Muscle of leg (tissue), 11 donors: Measurements from ENCODE around the gene KRT13. TPM values are rescaled to one million over a fixed set of nuclear protein-coding genes. Genes with fewer than 3 reads are reported as not detected.

Experiments used
- DNase-seq: peaks from one replicate; pipeline ENCODE4 v3.0.0; 2013
- H3K27ac ChIP-seq: one replicate; pipeline ENCODE4 v1.5.1; 2013; ENCODE audit warnings: mild to moderate bottlenecking, low read length, control low read depth
- H3K27me3 ChIP-seq: one replicate; pipeline ENCODE4 v1.6.1; 2013; ENCODE audit warnings: low read length; ENCODE audit not compliant: control insufficient read depth, insufficient read depth
- H3K36me3 ChIP-seq: one replicate; pipeline ENCODE4 v1.6.1; 2013; ENCODE audit warnings: low read length; ENCODE audit not compliant: control insufficient read depth, insufficient read depth
- H3K4me1 ChIP-seq: one replicate; pipeline ENCODE4 v1.6.1; 2013; ENCODE audit warnings: low read length; ENCODE audit not compliant: control insufficient read depth, insufficient read depth
- H3K4me3 ChIP-seq: one replicate; pipeline ENCODE4 v1.5.1; 2013; ENCODE audit warnings: low read length, control low read depth
- H3K9me3 ChIP-seq: replicated peaks from 2 replicates; pipeline ENCODE4 v1.6.1; 2013; ENCODE audit warnings: low read depth, low read length; ENCODE audit not compliant: control insufficient read depth
- WGBS: methylation state at CpG from one replicate; pipeline ENCODE4 v1.1.5; 2013; ENCODE audit warnings: missing lambda C conversion rate; ENCODE audit not compliant: insufficient coverage; 5-methylcytosine and 5-hydroxymethylcytosine counted together
- polyA plus RNA-seq, 8 donors: library from polyadenylated mRNA; unstranded; fragments of 120-200 nt; gene quantifications; one replicate each; pipeline versions ENCODE4 v1.2.1 to v1.2.3, GENCODE V29; 2013; ENCODE audit warnings: inconsistent platforms in 1 of 8, low replicate concordance in 1 of 8; ENCODE audit not compliant: insufficient read length in 8 of 8, insufficient read depth in 1 of 8
- total RNA-seq: library from RNA; stranded (reverse); fragments of 120-200 nt; gene quantifications from one replicate; pipeline ENCODE4 v1.2.4, GENCODE V29; 2013

Gene KRT13
- total and polyA plus RNA-seq, 9 donors: 0.13 to 177 (median 0.63) TPM; not detected in 1

DNA sequence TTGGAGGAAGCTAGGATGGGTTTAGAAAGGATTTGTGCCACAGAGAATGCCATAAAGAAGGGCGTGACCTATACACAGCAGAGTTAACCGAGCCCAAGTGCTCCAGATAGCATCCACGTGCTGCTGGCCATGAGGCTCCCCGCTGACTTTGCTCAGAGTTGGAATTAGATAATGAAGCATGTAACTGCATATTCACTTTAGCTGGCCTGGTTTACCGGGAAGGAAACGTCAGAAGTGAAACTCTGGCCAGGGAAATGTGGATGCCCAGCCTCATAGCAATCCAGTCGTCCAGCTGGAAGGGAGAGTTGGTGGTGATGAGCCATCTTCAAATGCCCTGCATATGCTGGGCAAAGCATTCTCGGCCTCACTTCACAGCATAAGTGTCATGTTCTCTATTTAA lies 30.5 kb downstream of the KRT13 start:
- DNase-seq: no peak

DNA sequence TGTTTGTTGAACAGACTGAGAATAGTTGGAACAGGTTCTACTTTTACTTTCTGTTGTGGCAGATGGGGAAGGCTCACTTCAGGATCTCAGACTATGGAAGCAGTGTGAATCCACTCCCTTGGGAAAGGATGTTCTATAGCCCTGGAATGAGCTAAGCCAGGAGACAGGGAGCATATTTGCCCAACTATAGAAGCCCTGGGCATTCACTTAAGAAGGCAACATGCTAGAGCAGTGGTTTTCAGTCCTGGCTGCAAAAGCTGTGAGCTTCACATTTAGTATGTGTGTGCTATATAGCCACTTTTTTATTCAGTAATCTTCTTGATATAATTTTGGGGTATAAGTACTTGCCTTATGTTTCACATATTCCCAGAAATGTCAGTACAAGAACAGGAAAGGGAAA lies 37.1 kb downstream of the KRT13 start:
- DNase-seq: no peak
- no peaks in the 10 kb centered on the region for H3K9me3 ChIP-seq

More for the DNA sequence above, 30.5 kb downstream of the KRT13 start:
- Histone ChIP-seq H3K9me3 (no peaks in the 10 kb centered on the region), H3K27me3 (no peaks in the 10 kb centered on the region), H3K4me1 (no peaks in the 10 kb centered on the region), H3K36me3 (no peaks in the 10 kb centered on the region), H3K4me3 (no peak overlapping the region), H3K27ac (no peak overlapping the region)
- 54% methylated on average over 7 of the region's 8 CpGs for WGBS

DNA sequence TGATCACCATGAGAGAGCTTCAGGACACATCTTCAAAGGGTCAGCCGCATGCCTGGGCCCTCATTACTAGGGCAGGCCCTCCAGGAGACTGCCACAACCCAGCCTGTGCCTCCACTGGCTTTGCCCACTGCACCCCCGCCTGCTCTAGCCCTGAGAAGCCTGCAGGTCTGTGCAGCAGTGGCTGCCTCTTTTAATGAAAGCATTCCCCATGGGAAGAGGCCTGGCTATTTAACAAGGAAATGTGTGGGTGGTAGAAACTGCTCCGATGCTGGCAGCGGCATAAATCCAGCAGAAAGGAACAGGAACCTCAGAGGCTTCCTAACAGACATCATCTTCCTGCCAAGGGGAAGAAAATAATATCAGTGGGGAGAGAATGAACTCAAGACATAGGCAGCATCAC lies 37.9 kb downstream of the KRT13 start:
- Histone ChIP-seq H3K36me3 (no peaks in the 10 kb centered on the region), H3K9me3 (no peaks in the 10 kb centered on the region), H3K4me3 (no peak overlapping the region), H3K4me1 (no peaks in the 10 kb centered on the region), H3K27me3 (no peaks in the 10 kb centered on the region), H3K27ac (no peak overlapping the region)
- WGBS: 51% methylated on average over 4 of the region's 4 CpGs
- peak; percentile 7 for DNase-seq

More for the DNA sequence above, 37.1 kb downstream of the KRT13 start:
- Histone ChIP-seq H3K27ac (no peak overlapping the region), H3K36me3 (no peaks in the 10 kb centered on the region), H3K4me1 (no peaks in the 10 kb centered on the region), H3K4me3 (no peak overlapping the region), H3K27me3 (no peaks in the 10 kb centered on the region)

DNA sequence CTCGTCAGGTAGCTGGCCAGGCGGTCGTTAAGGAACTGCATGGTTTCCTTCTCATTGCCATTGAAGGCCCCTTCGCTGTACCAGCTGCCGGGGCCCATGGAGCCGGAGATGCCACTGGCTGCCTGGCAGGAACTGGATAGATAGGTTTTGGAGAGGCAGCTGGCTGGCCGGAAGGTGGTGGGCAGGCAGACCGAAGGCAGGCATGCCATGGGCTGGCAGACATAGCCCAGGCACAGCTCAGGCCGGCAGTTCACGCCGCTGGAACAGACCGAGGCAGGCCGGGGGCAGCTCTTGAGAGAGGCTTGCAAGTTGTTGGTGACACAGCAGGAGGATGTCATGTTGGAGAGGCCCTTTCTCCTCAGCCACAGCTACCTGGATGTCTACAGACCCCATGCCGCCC lies 38.4 kb downstream of the KRT13 start, which contains the start of gene KRT32:
TSS of gene KRT32 (minus strand) at position 399 of the 400 bp plus-strand sequence. CDS start at position 338, 61 bp downstream.
- Histone ChIP-seq H3K27me3 (no peaks in the 10 kb centered on the region), H3K36me3 (no peaks in the 10 kb centered on the region), H3K9me3 (no peaks in the 10 kb centered on the region), H3K4me3 (no peak within 1 kb of the TSS), H3K4me1 (no peaks in the 10 kb centered on the region), H3K27ac (no peak within 1 kb of the TSS)
- 85% methylated on average over 8 of the region's 14 CpGs for WGBS
- DNase-seq: no peak

DNA sequence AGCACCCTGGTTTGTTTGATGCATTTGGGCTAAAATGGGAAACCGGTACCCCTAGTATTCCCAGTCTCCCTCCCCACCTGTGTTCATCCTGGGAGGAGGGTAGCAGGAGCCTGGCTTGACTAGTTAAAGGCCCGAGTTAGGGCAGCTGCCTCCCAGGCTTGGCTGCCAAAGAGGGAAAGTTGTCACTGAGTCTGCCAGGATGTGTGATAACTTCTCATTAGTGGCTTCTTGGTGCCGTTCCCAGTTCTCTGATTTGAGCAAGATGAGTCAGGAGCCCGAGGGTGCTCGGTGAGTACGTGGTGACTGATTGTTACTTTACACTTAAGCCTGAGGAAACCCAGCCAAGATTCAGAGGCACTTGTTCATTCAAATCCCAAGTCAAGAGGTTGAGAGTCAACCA lies 40.7 kb downstream of the KRT13 start:
- H3K27ac ChIP-seq: no peak overlapping the region
- no peaks in the 10 kb centered on the region for H3K27me3 ChIP-seq
- no peaks in the 10 kb centered on the region for H3K4me1 ChIP-seq
- no peak overlapping the region for H3K4me3 ChIP-seq
- H3K9me3 ChIP-seq: no peaks in the 10 kb centered on the region
- no peaks in the 10 kb centered on the region for H3K36me3 ChIP-seq
- WGBS: 58% methylated on average over 2 of the region's 6 CpGs
- DNase-seq: peak; percentile 5

DNA sequence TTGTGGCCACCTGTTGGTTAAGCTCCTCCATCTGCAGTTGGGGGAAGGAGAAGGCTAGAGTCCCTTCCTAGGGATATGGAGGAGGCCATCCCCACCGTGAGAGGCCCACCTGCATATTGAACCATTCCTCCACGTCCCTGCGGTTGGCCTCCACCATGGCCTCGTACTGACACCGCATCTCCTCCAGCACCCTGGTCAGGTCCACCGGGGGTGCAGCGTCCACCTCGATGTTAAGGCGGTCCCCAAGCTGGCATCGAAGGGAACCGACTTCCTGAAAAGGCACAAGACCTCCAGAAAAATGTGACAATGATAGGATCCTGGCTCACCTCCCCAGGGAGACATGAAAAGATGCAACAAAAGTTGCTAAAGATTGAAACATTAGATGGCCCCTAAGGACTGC lies 41.2 kb downstream of the KRT13 start:
- no peaks in the 10 kb centered on the region for H3K27me3 ChIP-seq
- no peaks in the 10 kb centered on the region for H3K4me1 ChIP-seq
- no peak for DNase-seq
- no peak overlapping the region for H3K4me3 ChIP-seq
- no peak overlapping the region for H3K27ac ChIP-seq
- 84% methylated on average over 10 of the region's 11 CpGs for WGBS
- H3K9me3 ChIP-seq: no peaks in the 10 kb centered on the region
- H3K36me3 ChIP-seq: no peaks in the 10 kb centered on the region

DNA sequence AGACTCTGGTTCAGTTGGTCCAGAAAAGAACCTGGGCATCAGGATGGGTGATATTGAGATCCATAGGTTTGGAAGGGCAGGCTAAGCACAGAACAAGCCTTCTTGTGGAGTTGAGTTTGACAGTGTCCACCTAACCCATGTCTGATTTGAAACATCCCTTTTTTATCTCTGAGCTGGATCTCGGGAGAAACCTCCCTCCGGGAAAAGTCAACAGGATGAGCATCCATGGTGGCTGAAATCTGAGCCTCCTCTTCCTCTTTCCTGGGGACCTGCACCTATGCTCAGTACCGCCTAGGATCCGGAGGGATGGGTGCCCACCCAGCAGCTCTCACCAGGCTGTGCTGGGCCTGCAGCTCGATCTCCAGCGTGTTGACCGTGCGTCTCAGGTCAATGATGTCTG lies 41.7 kb downstream of the KRT13 start:
- 94% methylated on average over 2 of the region's 8 CpGs for WGBS

DNA sequence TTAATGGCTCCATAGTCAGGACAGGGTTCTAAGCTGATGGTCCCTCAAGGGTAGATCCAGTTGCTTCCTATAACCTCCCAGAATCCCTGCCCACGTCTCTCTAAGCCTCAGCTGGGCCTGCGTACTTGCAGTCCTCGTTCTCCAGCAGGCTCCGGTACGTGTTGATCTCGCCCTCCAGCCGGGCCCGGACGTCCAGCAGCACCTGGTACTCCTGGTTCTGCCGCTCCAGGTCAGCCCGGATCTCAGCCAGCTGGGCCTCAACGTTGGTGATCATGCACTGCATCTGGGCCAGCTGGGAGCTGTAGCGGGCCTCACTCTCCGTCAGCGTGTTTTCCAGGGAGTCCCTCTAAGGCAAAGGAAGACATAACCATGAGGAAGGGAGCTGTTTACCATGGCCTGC lies 42.7 kb downstream of the KRT13 start:
- Histone ChIP-seq H3K4me1 (no peaks in the 10 kb centered on the region), H3K27me3 (no peaks in the 10 kb centered on the region), H3K36me3 (no peaks in the 10 kb centered on the region), H3K4me3 (no peak overlapping the region), H3K9me3 (no peaks in the 10 kb centered on the region), H3K27ac (no peak overlapping the region)
- no peak for DNase-seq
- WGBS: 73% methylated on average over 13 of the region's 15 CpGs

More for the DNA sequence above, 41.7 kb downstream of the KRT13 start:
- Histone ChIP-seq H3K27me3 (no peaks in the 10 kb centered on the region), H3K4me1 (no peaks in the 10 kb centered on the region), H3K9me3 (no peaks in the 10 kb centered on the region), H3K4me3 (no peak overlapping the region), H3K36me3 (no peaks in the 10 kb centered on the region), H3K27ac (no peak overlapping the region)
- no peak for DNase-seq

DNA sequence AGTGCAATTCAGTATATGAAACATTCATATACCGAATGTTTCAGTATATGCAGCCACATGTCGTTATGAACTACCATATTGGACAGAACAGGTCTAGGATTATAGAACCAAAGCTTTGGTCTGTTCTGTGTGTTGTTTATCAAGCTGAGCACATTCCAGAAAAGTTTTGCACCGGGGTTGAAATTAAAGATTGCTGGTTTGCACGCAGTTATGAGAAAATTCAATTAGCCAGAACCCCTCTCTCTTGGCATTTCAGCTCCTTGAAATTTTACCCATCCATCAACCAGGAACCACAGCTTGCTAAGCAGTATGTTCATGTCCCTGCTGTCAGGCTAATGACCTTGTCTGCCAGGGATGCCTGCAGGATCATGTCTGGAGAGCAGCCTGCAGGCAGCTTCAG lies 47.7 kb downstream of the KRT13 start:
- no CpG with 5 or more reads among the region's 4 CpGs for WGBS
- no peak for DNase-seq
- no peak overlapping the region for H3K4me3 ChIP-seq
- H3K36me3 ChIP-seq: no peaks in the 10 kb centered on the region
- H3K27ac ChIP-seq: no peak overlapping the region
- H3K9me3 ChIP-seq: no peaks in the 10 kb centered on the region
- peaks cover 6% of the 10 kb centered on the region for H3K27me3 ChIP-seq
- no peaks in the 10 kb centered on the region for H3K4me1 ChIP-seq

DNA sequence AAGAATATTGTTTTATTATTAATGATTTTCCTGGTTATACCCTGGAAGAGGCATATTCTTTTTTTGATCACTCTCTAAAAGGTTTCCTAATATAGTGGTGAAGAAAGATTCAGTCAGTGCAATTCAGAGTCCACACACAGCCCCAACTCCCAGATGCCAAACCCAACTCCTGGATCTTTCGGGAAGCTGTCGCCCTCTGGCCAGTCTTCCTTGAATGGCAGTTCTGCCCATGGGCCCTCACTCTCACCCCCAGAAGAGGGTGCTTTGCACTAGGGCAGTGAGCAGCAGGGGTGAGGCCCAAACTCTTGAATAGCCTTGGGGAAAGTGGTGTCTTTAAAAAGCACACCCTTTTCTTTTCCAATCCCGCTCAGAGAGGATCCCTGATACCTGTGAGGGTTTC lies 49.2 kb downstream of the KRT13 start:
- Histone ChIP-seq H3K9me3 (no peaks in the 10 kb centered on the region), H3K27me3 (peaks cover 6% of the 10 kb centered on the region), H3K27ac (no peak overlapping the region), H3K36me3 (no peaks in the 10 kb centered on the region), H3K4me1 (no peaks in the 10 kb centered on the region), H3K4me3 (no peak overlapping the region)
- WGBS: no CpG with 5 or more reads among the region's 3 CpGs
- no peak for DNase-seq

DNA sequence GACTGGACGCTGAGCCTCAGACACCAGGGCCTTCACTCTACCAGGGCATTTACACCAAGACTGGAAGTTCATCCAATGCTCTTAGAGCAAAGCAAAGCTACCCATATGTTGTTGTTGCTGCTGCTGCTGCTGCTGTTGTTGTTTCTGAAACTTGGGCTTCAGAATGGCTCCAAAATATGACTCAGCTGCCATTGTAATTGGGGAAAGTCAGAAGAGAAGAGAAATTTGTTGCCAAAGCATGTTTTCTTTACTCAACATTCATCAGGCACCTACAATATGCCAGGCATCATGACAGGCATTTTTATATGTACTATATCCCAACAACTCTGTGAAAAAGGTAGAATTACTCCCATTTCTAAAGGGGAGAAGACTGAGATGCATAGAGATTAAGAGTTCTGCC lies 50.2 kb downstream of the KRT13 start:
- no peak for DNase-seq
- Histone ChIP-seq H3K27me3 (peaks cover 11% of the 10 kb centered on the region), H3K27ac (no peak overlapping the region), H3K4me1 (no peaks in the 10 kb centered on the region), H3K36me3 (no peaks in the 10 kb centered on the region), H3K4me3 (no peak overlapping the region), H3K9me3 (no peaks in the 10 kb centered on the region)
- no CpG with 5 or more reads among the region's 1 CpG for WGBS
